NCI-H524 (cell line): ENCODE results near the gene DOCK1.

Experiments used
- DNase-seq, 2 experiments: peaks; one replicate each; lab custom pipeline; 2025; lab: John Stamatoyannopoulos, UW

DOCK1 gene

DNA sequence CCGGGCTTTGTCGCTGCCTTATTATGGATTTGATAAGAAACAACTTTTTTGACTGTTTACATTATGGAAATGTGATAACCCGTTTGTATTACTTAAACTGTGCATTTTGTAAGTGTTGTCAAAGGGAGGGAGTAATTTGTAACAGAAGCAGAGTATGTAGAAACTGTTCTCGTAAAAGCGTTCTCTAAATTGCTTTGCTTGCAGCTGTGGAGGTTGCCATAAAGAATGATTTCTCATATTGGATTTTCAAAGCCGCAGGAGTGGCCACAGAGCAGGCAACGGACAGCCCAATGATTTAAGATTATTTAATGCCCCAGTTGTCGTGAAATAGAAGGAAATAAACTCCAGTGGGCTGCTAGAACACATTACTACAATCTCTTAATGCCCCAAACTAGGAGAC, 405.2 kb downstream of the DOCK1 start:
- no peak for DNase-seq

DNA sequence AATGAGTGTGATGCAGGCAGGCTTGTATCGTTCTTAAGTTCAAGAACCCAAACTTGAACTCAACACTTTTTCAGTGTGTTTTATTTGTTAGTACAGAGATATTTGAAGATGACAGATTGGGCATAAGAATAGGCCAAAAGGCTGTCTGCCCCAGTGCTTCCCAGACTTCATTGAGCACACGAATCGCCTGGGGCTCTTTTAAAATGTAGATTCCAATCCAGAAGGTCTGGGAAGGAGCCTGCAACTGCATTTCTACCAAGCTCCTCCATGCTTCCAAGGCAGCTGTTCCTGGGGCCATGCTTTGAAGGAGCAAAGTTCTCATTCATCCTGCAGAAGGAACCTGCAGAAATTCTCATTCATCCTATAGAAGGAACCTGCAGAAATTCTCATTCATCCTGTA, 405.7 kb downstream of the DOCK1 start:
- DNase-seq = no peak

DNA sequence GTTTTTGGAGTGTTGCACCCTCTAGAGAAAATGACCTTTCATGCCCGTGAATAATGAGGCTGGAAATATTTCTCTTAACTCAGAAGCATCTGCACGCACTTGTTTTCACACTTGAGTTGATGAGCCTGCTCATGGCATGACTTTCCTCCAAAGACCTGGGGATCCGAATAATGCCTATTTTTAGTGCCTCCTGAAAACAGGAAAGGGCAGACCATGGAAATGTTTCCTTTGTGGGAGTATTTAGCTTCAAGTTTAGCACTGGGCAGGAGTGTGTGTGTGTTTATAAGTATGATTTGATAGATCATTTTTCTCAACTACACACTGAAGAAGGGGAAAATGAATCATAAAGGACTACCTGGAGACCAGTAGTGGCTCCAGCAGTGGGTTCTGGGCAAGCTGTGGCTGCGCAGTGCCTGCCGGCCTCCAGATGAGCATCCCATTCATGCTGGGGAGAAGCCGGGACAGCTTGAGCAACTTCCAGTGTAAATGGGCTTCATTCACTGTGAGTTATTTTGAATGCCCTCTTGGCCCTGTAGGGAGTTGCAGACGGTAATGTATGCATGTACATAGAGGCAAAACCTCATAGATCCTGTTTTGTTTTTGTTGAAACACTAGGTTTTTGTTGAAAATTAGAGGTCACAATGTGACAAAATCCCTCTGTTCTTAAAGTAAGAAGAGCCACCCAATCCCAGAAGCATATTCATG, 408.9 kb downstream of the DOCK1 start:
- DNase-seq = no peak

DNA sequence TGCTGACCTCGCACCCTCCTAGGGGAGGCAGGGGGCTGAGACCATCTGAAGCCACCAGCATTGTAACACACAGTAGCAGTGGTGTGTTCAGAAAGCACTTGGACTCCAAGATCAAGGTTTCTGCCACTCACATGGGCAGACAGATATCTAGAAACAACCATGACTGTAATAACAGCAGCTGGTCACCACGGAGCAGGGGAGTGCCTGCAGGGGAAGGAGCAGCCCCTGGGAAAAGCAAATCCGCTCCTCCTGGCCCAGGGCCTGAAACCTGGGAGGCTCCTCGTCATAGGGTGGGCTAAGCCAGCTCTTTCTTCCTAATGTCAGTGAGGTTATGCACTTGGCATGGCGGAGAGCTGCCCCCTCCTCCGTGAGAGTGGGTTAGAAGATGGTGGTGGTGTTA, 409.6 kb downstream of the DOCK1 start:
- DNase-seq = no peak

DNA sequence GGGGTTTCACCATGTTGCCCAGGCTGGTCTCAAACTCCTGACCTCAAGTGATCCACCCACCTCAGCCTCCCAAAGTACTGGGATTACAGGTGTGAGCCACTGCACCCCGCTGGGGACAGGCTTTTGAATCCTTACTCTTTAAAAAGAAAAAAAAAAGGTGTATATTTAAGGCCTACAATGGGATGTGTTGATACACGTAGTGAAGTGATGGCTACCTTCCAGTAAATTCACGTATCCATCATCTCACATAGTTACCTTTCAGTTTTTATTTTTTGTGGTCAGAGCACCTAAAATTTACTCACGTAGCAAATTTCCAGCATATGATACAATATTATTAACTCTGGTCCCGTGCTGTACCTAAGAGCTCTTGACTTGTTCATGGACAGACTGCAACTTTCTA, 410.7 kb downstream of the DOCK1 start:
- no peak for DNase-seq

DNA sequence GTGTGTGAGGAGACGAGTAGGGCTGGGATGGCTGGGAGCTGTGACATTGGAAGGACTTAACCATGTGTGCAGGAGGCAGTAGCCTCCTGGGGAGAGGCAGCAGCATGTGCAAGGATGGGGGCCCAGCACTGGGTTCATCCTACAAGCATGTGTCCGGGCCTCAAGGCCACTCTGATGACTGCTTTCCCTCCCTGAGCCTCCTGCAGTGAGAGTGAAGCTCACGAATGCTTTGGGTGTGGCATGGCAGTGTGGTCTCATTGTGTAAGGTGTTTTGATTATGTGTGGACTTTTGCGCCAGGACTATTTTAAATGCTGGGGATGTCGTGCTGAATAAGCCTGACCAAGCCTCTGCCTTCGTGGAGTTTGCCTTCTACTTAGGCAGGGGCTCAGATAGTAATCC, 413.2 kb downstream of the DOCK1 start:
- DNase-seq = peak in 1 of 2 experiments; percentile 4

DNA sequence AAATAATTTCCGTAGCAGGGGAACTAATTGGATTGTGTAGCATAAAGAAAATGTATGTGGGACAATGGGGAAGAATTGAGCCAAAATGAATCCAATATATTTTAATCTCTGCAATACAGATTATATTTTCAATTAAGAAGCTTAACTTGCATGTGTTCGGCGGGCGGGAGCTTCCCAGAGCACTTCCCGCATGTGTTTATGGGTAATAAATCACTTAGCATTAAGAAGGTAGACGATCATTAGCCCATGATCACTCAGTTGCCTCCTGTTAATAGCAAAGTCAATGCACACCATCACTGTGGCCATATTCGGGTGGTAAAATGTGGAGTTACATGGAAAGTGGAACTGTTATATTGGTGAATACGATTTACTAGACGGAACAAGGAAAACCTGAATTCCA, 414.0 kb downstream of the DOCK1 start:
- DNase-seq = peak in 1 of 2 experiments; percentile 35

DNA sequence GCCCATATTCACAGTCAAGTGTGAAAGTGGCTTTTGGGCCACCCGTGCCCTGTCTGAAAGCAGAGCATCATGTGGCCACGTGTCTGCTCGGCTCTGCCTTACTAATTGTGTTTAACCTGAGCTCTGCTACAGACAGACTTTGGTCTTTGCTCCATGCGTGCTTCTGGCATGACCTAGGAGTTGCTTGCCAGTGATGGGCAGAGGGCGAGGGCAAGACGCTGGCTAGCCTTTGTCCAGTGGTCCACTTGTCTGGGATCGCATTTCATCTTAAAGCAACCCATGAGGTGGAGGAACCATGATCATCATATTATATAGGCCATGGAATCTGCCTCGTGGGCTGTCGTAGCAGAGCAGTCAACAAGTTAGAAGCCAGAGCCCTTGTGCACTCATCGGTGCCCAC, 414.5 kb downstream of the DOCK1 start:
- DNase-seq = no peak

DNA sequence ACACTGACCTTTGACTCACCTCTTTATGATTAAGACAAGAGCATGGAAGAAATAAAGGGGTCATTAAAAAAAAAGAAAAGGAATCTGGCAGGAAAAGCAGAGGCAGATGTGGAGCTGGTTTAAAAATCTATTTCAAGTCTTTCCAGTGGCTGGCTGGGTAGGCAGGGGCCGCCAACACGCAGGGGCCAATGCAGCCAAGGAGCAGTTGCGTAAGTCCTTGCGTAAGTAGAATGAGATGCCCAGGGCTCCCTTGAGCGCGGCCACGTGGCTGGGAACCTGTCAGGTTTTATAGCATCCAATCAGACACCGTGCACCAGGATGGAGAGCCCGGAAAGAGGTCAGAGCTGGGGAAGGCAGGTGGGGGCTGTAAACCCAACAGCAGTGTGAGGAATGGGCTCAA, 414.9 kb downstream of the DOCK1 start:
- no peak for DNase-seq

DNA sequence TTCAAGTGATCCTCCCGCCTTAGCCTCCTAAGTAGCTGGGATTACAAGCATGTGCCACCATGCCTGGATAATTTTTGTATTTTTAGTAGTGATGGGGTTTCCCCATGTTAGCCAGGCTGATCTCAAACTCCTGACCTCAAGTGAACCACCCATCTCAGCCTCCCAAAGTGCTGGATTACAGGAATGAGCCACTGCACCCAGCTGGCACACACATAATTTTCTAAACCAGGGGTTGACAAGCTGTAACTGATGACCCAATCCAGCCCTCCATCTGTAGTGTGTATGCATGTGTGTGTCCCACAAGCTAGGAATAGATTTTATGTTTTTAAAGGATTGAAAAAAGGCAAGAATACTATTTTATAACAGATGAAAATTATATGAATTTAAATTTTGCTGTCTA, 417.1 kb downstream of the DOCK1 start:
- peak; percentile 2 to 71 for DNase-seq

DNA sequence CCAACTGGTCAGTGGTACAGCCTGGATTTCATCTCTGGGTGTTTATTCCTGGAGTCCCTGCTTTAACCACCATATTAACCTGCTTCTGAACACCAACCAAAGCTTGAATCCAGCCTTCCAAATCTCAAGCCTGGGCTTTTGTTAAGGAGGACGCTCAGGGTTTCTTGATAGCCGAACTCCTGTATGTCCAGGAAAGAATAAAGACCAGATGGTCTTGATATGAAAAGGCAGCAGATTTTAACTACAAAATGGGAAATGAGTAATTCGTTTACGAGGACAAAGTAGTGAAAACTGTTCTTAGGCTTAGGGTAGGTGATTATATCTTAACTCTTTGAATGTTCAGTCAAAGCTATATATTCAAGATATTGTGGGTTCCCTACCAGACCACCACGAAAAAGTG, 420.3 kb downstream of the DOCK1 start:
- no peak for DNase-seq

DNA sequence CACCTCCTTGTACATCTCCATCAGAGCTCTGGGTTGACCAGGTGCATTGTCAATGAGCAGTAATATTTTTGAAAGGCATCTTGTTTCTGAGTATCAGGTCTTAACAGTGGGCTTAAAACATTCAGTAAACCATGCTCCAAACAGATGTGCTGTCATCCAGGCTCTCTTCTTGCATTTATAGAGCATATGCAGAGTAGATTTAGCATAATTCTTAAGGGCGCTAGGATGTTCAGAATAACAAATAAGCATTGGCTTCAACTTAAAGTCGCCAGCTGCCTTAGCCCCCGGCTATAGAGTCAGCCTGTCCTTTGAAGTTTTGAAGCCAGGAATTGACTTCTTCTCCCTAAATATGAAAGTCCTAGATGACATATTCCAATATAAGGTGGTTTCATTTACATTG, 421.7 kb downstream of the DOCK1 start:
- DNase-seq = no peak

DNA sequence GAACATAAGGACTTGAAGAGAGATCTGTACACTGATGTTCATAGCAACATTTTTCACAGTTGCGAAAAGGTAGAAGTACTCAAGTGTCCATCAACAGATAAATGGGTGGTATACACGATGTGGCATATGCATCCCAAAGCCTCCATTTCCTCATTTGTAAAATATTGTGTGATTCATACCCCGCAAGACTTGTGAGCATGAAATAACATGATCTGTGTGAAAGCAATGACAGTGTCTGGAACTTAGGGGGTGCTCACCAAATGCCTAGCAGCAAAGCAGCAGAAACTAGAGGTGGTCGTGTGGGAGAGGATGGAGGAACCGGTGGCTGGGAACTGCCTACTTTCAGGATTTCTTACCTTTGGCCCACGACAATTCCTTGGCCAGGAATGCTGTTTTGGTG, 426.5 kb downstream of the DOCK1 start:
- no peak for DNase-seq

DNA sequence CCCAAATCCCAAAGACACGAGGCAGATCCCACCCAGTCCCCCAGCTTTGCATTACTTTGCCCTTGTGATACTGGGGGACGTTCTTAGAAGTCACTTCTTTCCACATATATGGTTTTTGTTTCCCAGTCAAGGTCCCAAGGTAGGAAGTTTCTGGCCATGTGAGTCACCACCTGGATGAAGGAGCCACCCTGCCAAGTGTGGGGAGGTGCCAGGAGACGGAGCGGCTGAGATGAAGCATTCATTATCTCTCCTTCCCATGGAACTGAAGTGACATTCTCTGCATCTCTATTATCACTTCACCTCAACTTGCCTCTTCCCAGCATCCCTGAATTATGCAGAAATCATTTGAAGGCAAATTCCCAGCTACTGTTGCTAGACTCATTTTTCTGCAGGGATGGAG, 427.4 kb downstream of the DOCK1 start:
- DNase-seq = no peak

DNA sequence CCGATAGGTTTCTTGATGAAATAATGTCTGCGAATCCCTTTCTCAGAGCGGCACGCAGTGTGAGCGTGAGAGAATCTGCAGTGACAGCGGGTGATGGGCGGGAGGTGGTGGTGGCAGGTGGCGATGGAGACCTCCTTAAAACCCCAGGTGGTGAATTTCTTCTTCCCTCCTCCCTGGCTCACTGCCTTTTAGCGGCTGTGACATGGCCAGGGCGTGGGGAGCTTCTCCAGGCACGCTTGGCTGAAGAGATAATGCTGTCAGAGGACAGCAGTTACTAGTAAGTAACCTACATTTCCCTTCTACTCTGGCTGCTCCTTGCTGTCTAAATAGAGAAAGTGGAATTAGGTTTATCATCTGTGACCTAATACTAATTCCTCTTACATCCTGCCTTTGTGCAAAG, 432.6 kb downstream of the DOCK1 start:
- DNase-seq = peak; percentile 35 to 71

DNA sequence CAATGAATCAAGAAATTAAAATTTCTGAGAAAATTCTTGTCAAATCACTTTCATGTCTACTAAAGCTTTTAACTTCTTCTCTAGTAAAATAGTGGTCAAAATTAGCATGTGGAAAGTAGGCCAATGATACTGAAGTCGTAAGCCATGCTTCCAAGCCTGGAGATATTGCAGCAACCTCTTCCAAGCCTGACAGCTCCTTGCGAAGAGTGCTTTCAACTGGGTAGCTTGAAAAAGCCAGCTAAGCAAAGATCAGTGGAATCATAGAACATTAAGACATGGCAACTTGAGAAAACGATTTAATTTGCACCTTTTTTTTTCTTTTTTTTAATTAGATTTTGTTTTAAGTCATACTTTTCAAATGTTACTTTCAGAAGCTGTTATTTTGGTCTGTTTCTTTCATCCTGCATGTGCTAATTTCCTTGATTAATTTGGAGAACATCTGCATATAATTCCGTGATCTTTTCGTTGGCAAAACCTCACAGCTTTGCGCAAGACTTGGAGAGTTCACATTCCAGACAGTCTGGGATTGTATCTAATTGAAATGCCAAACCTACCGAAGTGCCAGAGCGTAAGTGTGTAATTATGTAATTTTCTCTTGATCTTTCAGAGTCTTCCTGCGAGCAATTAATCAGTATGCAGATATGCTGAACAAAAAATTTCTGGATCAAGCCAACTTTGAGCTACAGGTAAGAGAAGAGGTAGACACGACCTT, 433.3 kb downstream of the DOCK1 start:
- no peak for DNase-seq

DNA sequence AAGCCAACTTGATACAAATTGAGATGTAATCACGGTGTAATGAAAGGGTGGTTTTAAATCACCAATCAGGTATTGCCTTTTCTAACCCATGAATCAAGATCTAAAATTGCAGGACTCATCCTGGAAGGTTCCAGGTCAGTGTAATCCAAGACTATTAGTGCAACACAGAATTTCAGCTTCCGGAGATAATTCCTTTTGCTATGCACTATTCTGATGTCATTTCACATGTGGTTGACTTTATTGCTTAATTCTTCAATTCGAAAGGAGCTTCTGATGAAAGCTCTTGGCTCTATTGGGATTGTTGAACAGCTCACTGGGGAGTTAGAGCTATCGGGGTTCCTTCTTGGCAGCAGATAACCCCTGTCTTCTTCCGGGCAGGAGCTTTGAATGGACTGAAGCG, 438.6 kb downstream of the DOCK1 start:
- DNase-seq = no peak

DNA sequence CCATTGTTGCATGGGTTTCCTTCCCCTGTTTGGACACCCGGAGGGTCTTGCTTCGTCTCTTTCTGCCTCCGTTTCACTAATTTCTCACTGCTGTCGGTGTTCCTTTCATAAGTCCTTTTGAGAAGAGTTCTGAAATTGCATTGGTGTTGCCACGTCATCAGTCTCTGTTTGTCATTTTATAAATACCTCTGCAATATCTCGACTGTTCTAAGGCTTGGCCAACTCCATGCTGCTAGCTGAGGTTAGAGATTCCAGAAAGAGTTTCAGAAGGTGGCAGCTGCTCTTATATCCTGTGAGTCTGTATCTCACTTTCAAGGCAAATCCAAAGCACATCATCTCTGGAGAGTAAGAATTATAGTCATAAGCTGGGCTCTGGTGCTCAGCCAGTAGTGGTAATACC, 439.1 kb downstream of the DOCK1 start:
- DNase-seq = no peak

DNA sequence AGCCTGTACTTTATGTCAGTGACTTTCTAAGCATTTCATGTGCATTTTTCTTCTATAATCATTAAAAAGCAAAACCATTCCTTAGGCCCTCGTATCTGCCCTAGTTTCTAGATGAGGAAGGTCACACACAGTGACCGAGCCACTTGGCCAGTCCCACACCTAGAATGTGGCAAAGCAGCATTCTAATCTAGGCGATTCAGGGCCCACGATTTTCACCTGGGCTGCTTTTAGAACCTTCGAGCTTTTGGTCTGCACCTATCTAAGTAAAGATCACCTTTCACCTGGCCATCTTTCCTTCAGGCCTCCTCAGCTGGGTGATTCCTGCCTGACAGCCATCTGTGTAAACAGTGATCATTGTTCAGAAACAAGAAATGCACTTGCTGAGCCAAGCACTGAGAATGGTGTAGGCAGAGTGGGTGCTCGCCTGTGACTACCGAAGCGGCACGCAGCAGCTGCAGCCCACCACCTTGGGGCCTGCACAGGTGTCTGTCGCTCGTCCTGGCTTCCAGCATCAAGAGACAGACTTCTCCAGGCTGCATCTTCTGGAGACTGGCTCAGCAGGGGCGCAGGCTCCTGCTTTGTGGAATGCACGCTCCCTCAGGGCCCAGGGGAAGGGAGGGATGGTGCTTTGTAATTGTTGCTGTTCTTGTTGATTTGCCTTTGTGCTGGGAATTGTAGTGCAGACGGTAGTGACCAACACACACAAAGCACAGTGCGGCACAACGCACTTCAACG, 440.2 kb downstream of the DOCK1 start:
- DNase-seq = no peak

DNA sequence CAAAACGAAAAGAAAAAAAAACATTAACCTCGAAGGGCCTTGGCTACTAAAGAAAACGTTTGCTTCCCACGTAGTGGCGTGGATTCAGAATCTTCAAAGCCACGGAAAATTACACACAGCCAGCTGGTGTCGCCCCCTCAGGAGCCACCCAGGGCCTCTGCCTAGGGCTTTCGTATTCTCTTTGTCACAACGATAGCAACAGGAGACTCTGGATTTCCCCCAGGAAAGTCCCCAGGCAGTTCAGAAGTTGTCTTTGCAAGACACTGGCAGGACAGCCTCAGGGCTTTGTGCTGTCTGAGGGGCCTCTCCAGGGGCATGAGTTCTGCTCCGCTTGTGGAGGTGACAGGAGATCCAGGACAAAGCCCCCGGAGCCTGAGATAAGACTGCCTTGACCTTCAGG, 441.4 kb downstream of the DOCK1 start:
- DNase-seq = no peak

DNA sequence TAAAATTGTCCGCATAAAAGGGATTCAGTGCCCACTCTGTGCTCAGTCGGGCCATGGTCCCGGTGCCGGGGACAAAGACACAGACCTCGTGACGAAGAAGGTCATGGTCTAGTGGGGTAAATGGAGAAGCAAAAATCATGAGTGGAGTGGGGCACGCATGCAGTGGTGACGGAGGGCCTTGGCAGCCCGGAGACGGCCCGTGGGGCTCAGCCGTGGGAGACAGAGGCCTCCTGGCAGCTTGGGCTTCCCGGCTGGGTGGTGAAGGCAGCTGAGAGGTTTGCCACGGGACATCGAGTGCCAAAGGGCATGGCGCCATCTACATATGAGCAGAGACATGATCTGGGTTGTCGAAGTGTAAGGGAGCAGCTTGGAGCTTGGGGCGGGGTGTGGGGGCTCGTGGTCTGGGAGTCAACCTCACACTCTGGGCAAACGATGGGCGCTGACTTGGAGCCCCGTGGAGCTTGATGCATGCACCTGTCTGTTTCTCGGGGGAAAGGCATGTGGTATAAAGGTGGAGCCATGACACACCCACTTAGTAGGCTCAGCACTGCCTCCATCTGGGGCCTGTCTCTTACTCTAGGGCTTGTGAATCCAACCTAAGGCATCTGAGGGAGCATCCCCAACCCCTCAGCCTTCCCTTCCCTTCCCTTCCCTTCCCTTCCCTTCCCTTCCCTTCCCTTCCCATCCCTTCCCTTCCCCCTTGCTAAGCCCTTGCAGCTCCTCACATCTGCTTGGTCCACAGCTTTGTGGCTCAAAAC, 442.2 kb downstream of the DOCK1 start:
- peak; percentile 6 to 7 for DNase-seq

DNA sequence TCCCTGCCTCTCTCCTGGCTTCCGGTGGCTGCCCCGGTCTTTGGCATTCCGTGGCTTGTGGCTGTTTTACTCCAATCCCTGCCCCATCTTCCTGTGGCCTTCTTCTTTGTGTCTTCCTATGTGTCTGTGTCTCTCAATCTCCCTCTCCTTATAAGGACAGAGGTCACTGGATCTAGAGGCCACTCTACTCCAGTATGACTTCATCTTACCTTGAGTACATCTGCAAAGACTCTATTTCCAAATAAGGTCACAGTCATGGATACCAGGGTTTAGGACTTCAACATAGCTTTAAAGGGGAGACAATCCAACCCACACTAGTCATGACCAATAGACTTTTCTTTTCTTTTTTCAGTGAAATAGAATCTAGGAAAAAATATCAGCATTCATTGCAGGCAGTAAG, 444.5 kb downstream of the DOCK1 start:
- no peak for DNase-seq
